Endothelial cell of umbilical vein (primary cell): ENCODE results near the gene KCNK1. TPM values are rescaled to one million over a fixed set of nuclear protein-coding genes. Genes with fewer than 3 reads are reported as not detected.

ENCODE experiments used
- BruUV-seq: library from RNA; stranded (reverse); fragments of 400-500 nt; replicated peaks from 2 replicates; lab custom pipeline; 2021; lab: Mats Ljungman, UMichigan
- CTCF ChIA-PET: fragments of 300-600, 350-600 bp; sonication (Branson Sonifier 250); formaldehyde crosslinking; loops from one replicate; lab custom pipeline; 2021; ENCODE audit warnings: antibody characterized with exemption, inconsistent platforms; lab: Charles Lee
- POLR2A ChIA-PET: fragments of 300-600, 350-600 bp; sonication (Branson Sonifier 250); formaldehyde crosslinking; loops from one replicate; lab custom pipeline; 2021; ENCODE audit warnings: antibody characterized with exemption, inconsistent platforms; lab: Charles Lee
- DNase-seq: peaks from one replicate; pipeline ENCODE4 v3.0.0-alpha.2; 2011; ENCODE audit warnings: low read depth, low spot score
- FAIRE-seq: peaks from 2 replicates; lab custom pipeline; 2011; peaks lifted over from hg19 to GRCh38; lab: Jason Lieb, UNC
- H2AFZ ChIP-seq: 2 replicates; pipeline ENCODE4 v1.6.0; 2012; ENCODE audit warnings: low read depth, low read length, control low read depth, inconsistent platforms
- H3K27ac ChIP-seq: 2 replicates; pipeline ENCODE4 v1.5.1; 2011; ENCODE audit warnings: low read depth, mild to moderate bottlenecking, control low read depth, low read length, moderate library complexity; ENCODE audit not compliant: insufficient read depth
- H3K27me3 ChIP-seq, 2 experiments: 2 replicates each; pipeline versions ENCODE4 v1.6.0 to v1.6.1; 2011; ENCODE audit warnings: low read length in 2 of 2, mixed read lengths in 1 of 2; ENCODE audit not compliant: control insufficient read depth in 2 of 2, insufficient read depth in 2 of 2
- H3K36me3 ChIP-seq, 2 experiments: 2 replicates in 1 of 2; 3 replicates in 1 of 2; pipeline ENCODE4 v1.5.1; 2011; ENCODE audit warnings: low read length in 2 of 2, mild to moderate bottlenecking in 1 of 2, moderate library complexity in 1 of 2; ENCODE audit not compliant: control insufficient read depth in 2 of 2, insufficient read depth in 2 of 2; ENCODE audit errors: extremely low read depth in 1 of 2
- H3K4me1 ChIP-seq: 3 replicates; pipeline ENCODE4 v1.5.1; 2011; ENCODE audit warnings: mild to moderate bottlenecking, low read length; ENCODE audit not compliant: control insufficient read depth, insufficient read depth; ENCODE audit errors: extremely low read depth
- H3K4me2 ChIP-seq: 2 replicates; pipeline ENCODE4 v1.6.1; 2011; ENCODE audit warnings: low read length, control low read depth, mixed read lengths; ENCODE audit not compliant: insufficient read depth
- H3K4me3 ChIP-seq, 3 experiments: fragments of 200-600 bp in 1 of 3; sonication (generic), shearing (Covaris generic) in 1 of 3; replicated peaks in 1 of 3; 2 replicates each; pipeline ENCODE4 v1.5.1; 2011 to 2016; ENCODE audit warnings: control low read depth in 3 of 3, low read length in 3 of 3, mild to moderate bottlenecking in 2 of 3, inconsistent platforms in 1 of 3, low read depth in 1 of 3, moderate library complexity in 1 of 3; ENCODE audit not compliant: insufficient read depth in 1 of 3
- H3K79me2 ChIP-seq: 2 replicates; pipeline ENCODE4 v1.6.0; 2012; ENCODE audit warnings: low read length, inconsistent platforms; ENCODE audit not compliant: control insufficient read depth, insufficient read depth
- H3K9ac ChIP-seq: replicated peaks from 2 replicates; pipeline ENCODE3; 2011; ENCODE audit warnings: low read length, control low read depth; ENCODE audit not compliant: insufficient read depth; ENCODE audit errors: extremely low read depth
- H3K9me1 ChIP-seq: replicated peaks from 3 replicates; pipeline ENCODE4 v1.6.0; 2011; ENCODE audit warnings: mild to moderate bottlenecking, low read length; ENCODE audit not compliant: control insufficient read depth, insufficient read depth; ENCODE audit errors: extremely low read depth
- H3K9me3 ChIP-seq: replicated peaks from 2 replicates; pipeline ENCODE4 v1.5.1; 2012; ENCODE audit warnings: low read length, inconsistent platforms; ENCODE audit not compliant: control insufficient read depth, insufficient read depth
- H4K20me1 ChIP-seq: replicated peaks from 2 replicates; pipeline ENCODE3; 2011; ENCODE audit warnings: mild to moderate bottlenecking, low read length; ENCODE audit not compliant: control insufficient read depth, insufficient read depth; ENCODE audit errors: extremely low read depth
- EZH2 ChIP-seq: IDR thresholded peaks from 2 replicates; pipeline ENCODE4 v1.6.1; 2012; ENCODE audit warnings: borderline replicate concordance, low read depth, mild to moderate bottlenecking, moderate library complexity, low read length, inconsistent platforms; ENCODE audit not compliant: severe bottlenecking
- FOS ChIP-seq: IDR thresholded peaks from 2 replicates; pipeline ENCODE4 v1.6.1; 2011; ENCODE audit warnings: mild to moderate bottlenecking, low read length, moderate library complexity, borderline replicate concordance; ENCODE audit not compliant: insufficient read depth
- GATA2 ChIP-seq: IDR thresholded peaks from 2 replicates; pipeline ENCODE4 v1.7.0; 2011; ENCODE audit warnings: low read depth, mild to moderate bottlenecking, moderate library complexity, mixed read lengths, low read length; ENCODE audit not compliant: insufficient read length, insufficient read depth
- JUN ChIP-seq: IDR thresholded peaks from 2 replicates; pipeline ENCODE4 v1.6.1; 2011; ENCODE audit warnings: borderline replicate concordance, low read depth; ENCODE audit not compliant: insufficient read length, insufficient read depth
- MYC ChIP-seq: IDR thresholded peaks from one replicate; pipeline ENCODE4 v1.6.1; 2011; ENCODE audit warnings: mild to moderate bottlenecking, low read depth, low read length
- POLR2A ChIP-seq: IDR thresholded peaks from 2 replicates; pipeline ENCODE4 v1.6.1; 2012; ENCODE audit warnings: low read depth, mild to moderate bottlenecking, control low read depth, low read length
- POLR2AphosphoS5 ChIP-seq: IDR thresholded peaks from 2 replicates; pipeline ENCODE4 v1.6.1; 2012; ENCODE audit warnings: low read depth, mild to moderate bottlenecking, control low read depth, low read length, moderate library complexity; ENCODE audit not compliant: insufficient read depth
- dilution Hi-C: fragments of 300-500 bp; cut with MboI; formaldehyde crosslinking; loops from one replicate; pipeline ENCODE4 v1.15.0; 2019; ENCODE audit warnings: low sequenced_read_pairs; ENCODE audit not compliant: extremely low pct_ligation_motif_present
- intact Hi-C: fragments of 100-400 bp; cut with micrococcal nuclease; formaldehyde crosslinking; loops from one replicate; pipeline ENCODE4 v1.10.0; 2022
- polyA plus RNA-seq, 4 experiments: library from polyadenylated mRNA; depleted of rRNA in 3 of 4; stranded (reverse) in 3 of 4; unstranded in 1 of 4; fragments of >200 nt; gene quantifications; 2 replicates each; pipeline versions ENCODE4 v1.2.1 to v1.2.3, GENCODE V29; 2011 to 2012; ENCODE audit warnings: missing spikeins in 1 of 4
- total RNA-seq: library from RNA; stranded (reverse); gene quantifications from 2 replicates; pipeline ENCODE4 v1.2.3, GENCODE V29; 2021
- TF ChIP-seq, protein P1 (sequence below): IDR thresholded peaks from 2 replicates; pipeline ENCODE4 v1.6.1; 2011; ENCODE audit not compliant: insufficient read depth, insufficient read length
- TF ChIP-seq, protein P2 (sequence below), 2 donors: IDR thresholded peaks; 1 replicate in 1 of 2; 2 replicates in 1 of 2; pipeline ENCODE4 v1.5.1; 2011; ENCODE audit warnings: low read length in 2 of 2, mild to moderate bottlenecking in 2 of 2, moderate library complexity in 2 of 2, control low read depth in 1 of 2, inconsistent platforms in 1 of 2, low read depth in 1 of 2; ENCODE audit not compliant: insufficient read depth in 1 of 2; ENCODE audit errors: extremely low read depth in 1 of 2

The KCNK1 gene
- total and polyA plus RNA-seq, 2 donors (not counting 3 experiments of a cell fraction or from before 2014, with no cell fraction given), result 0.83 to 2.8 TPM

DNA sequence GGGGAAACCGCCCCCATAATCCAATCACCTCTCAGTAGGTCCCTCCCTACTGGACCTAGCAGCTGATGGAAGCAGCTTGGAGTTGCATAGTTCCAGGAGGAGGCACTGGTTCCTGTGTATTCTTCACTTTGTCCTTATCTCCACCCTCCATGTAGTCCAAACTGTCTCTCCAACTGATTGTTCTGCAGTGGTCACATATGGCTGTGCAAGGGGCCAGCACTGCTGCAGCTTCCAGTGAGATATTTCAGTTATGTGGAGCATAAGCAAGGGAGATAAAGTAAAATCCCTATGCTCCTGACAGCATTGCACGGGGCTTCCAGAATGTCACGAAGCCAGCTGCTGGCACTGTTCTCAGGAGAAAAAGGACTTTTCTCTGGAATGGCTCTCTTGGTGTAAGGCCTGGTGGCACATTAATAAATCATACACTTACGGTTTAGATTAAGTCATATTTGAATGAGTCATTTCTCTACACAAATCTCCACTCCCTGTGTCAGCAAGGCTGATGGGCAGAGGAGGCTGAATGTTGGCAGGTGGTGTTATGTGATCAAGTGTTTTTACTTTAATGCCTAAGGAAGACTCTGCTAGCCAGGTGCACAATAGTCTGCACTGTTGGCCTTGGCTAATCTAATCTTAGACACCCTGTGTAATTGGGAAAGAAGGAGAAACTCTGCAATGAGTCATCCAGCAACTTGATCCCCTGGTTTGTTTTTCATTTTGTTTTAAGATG, 93.4 kb downstream of the KCNK1 start:
- CTCF ChIA-PET, result no interaction called here
- Histone ChIP-seq H3K79me2 (no peaks in the 10 kb centered on the region), H3K4me3 (no peak overlapping the region), H3K36me3 (no peaks in the 10 kb centered on the region), H4K20me1 (no peaks in the 10 kb centered on the region), H3K27ac (no peak overlapping the region), H3K4me2 (no peak overlapping the region), H3K9me1 (no peaks in the 10 kb centered on the region), H3K9me3 (no peaks in the 10 kb centered on the region), H3K4me1 (no peaks in the 10 kb centered on the region), H2AFZ (no peak overlapping the region), H3K9ac (no peak overlapping the region), H3K27me3 (no peaks in the 10 kb centered on the region)
- intact Hi-C loops, result no loop called here
- TF ChIP-seq POLR2AphosphoS5 (no peak), MYC (no peak), JUN (no peak), GATA2 (no peak), POLR2A (no peak), FOS (no peak), EZH2 (no peak)
- TF ChIP-seq, protein P1, sequence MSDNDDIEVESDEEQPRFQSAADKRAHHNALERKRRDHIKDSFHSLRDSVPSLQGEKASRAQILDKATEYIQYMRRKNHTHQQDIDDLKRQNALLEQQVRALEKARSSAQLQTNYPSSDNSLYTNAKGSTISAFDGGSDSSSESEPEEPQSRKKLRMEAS, result no peak
- TF ChIP-seq, protein P2, sequence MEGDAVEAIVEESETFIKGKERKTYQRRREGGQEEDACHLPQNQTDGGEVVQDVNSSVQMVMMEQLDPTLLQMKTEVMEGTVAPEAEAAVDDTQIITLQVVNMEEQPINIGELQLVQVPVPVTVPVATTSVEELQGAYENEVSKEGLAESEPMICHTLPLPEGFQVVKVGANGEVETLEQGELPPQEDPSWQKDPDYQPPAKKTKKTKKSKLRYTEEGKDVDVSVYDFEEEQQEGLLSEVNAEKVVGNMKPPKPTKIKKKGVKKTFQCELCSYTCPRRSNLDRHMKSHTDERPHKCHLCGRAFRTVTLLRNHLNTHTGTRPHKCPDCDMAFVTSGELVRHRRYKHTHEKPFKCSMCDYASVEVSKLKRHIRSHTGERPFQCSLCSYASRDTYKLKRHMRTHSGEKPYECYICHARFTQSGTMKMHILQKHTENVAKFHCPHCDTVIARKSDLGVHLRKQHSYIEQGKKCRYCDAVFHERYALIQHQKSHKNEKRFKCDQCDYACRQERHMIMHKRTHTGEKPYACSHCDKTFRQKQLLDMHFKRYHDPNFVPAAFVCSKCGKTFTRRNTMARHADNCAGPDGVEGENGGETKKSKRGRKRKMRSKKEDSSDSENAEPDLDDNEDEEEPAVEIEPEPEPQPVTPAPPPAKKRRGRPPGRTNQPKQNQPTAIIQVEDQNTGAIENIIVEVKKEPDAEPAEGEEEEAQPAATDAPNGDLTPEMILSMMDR (IDR thresholded peaks at IDR 0.05; ENCODE audit: extremely low read depth in 1 of 2, insufficient read depth in 1 of 2, low read depth in 1 of 2, low read length in 2 of 2), result no peak
- POLR2A ChIA-PET, result no interaction called here
- DNase-seq (no peak), FAIRE-seq (no peak)
- BruUV-seq, result no TSS peak
- dilution Hi-C loops, result no loop called here
